Measurements from ENCODE around the gene NEB.

- TF ChIP-seq GATA3 (IDR thresholded peaks at IDR 0.05; ENCODE audit: low read depth, low read length) (no peak), GATA2 (IDR thresholded peaks at IDR 0.05; ENCODE audit: low read depth, low read length) (no peak)
These were observed 261.3 kb downstream of the NEB start for GRCh38 chr2:151472966-151473365.

Measured in SH-SY5Y (cell line).